ENCODE results near the gene AKT3. TPM values are rescaled to one million over a fixed set of nuclear protein-coding genes. Genes with fewer than 3 reads are reported as not detected.

Gene AKT3
- 10 to 100 TPM; 23.0 to 51.2 (median 46.8) TPM for total RNA-seq

GRCh38 chr1:243850202-243850451 is at the start of gene AKT3:
TSS of gene AKT3 (minus strand) at chr1:243850243. CDS start at chr1:243843170, 7,073 bp downstream.
- WGBS, 2 donors: 0% methylated on average over 6 of the region's 32 CpGs; no CpG with 5 or more reads in 1 of the 2 donors
- TF ChIP-seq POLR2AphosphoS5 (IDR thresholded peaks at IDR 0.05) (no peak), POLR2A (IDR thresholded peaks at IDR 0.05) (no peak), CTCF (IDR thresholded peaks at IDR 0.05) (no peak), EP300 (IDR thresholded peaks at IDR 0.05) (no peak)
- Histone ChIP-seq H3K27me3 (peaks cover 0 to 8% (median 3%) of the 10 kb centered on the region in 4 donors), H3K4me1 (peaks cover 13 to 25% (median 18%) of the 10 kb centered on the region in 4 donors), H3K4me3 (peak within 1 kb of the TSS; percentile 74 to 94 (median 88)), H3K9me3 (no peaks in the 10 kb centered on the region), H3K36me3 (no peaks in the 10 kb centered on the region), H3K27ac (peak within 1 kb of the TSS; percentile 95 to 99 (median 96))
- DNase-seq (peak in 1 of 2 donors; percentile 73), ATAC-seq (ENCODE audit: low FRiP score in 2 of 2) (peak; percentile 71 to 90)

DNA sequence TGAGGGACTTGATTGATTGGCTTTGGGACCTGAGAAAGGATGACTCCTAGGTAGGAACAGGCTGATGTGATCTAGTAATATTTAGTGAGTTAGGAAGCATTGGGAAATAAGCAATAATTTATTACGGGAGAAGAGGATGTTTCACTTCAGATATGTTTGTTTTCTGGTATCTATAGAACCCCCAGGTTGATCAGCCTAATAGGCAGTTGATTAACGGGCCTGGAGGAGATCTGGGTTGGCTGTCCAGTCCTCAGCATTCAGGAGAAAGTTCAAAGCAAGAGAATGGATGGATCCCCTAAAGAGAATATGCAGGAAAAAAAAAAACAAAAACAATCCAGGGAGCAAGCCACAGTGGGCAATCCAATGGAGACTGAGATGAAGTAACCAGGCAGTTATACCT is 48.2 kb upstream of the AKT3 start:
- TF ChIP-seq POLR2AphosphoS5 (IDR thresholded peaks at IDR 0.05): no peak
- no peak for TF ChIP-seq EP300 (IDR thresholded peaks at IDR 0.05)
- TF ChIP-seq CTCF (IDR thresholded peaks at IDR 0.05): no peak
- TF ChIP-seq POLR2A (IDR thresholded peaks at IDR 0.05): no peak
- ATAC-seq (ENCODE audit: low FRiP score in 2 of 2): no peak
- no peaks in the 10 kb centered on the region for H3K27me3 ChIP-seq

DNA sequence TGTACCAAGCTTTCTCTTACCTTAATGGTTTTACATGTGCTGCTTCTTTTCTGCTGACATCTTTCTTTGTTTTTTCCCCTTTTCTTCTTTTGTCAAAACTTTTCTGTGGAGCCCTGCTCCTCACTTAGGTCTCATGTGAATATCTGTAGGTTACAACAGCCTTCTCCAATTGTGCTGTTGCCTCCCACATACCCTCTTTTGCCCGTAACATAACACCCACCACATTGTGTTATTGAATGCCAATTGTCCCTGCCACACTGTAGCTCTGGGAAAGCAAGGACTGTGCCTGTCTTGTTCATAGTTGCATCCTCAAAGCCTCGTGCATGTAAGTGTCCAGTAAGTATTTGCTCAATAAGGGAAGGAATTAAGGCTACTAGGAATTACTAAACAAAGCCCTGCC is 46.3 kb upstream of the AKT3 start:
- no peak for ATAC-seq (ENCODE audit: low FRiP score in 2 of 2)
- H3K27ac ChIP-seq: no peak overlapping the region
- H3K27me3 ChIP-seq: no peaks in the 10 kb centered on the region
- DNase-seq: no peak
- H3K9me3 ChIP-seq: no peaks in the 10 kb centered on the region
- no peak for TF ChIP-seq POLR2AphosphoS5 (IDR thresholded peaks at IDR 0.05)
- TF ChIP-seq POLR2A (IDR thresholded peaks at IDR 0.05): no peak
- TF ChIP-seq EP300 (IDR thresholded peaks at IDR 0.05): no peak
- no peak for TF ChIP-seq CTCF (IDR thresholded peaks at IDR 0.05)
- H3K36me3 ChIP-seq: no peaks in the 10 kb centered on the region
- no peaks in the 10 kb centered on the region for H3K4me1 ChIP-seq
- H3K4me3 ChIP-seq: no peak overlapping the region
- WGBS, 2 donors: 74 to 77% methylated on average over 2 of the region's 2 CpGs

More for the DNA sequence above, 48.2 kb upstream of the AKT3 start:
- WGBS, 2 donors: 75 to 89% methylated on average over 2 of the region's 2 CpGs
- H3K36me3 ChIP-seq: no peaks in the 10 kb centered on the region
- H3K9me3 ChIP-seq: no peaks in the 10 kb centered on the region
- H3K4me1 ChIP-seq: no peaks in the 10 kb centered on the region
- H3K4me3 ChIP-seq: no peak overlapping the region
- DNase-seq: no peak
- H3K27ac ChIP-seq: no peak overlapping the region

DNA sequence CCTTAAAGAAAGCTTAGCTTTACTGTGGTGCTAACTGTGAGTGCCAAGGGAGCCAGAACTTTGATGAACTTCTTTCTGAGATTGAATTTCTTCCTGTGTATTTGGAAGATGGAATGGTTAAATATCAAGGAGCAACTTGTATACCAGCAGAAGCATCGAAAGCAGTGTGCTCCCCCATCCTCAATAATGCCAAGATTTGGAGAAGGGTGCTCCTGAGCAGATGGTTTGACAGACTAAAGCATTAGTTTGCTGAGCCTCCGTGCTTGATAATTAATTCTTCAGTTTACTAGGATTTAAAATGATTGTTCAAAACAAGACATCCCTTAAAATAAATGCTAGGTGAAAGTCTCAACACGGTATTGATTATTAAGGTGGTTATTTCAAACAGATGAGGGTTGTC is 42.4 kb upstream of the AKT3 start:
- TF ChIP-seq EP300 (IDR thresholded peaks at IDR 0.05): no peak
- DNase-seq (no peak), ATAC-seq (ENCODE audit: low FRiP score in 2 of 2) (no peak)
- no peaks in the 10 kb centered on the region for H3K36me3 ChIP-seq
- no peak overlapping the region for H3K4me3 ChIP-seq
- no peak overlapping the region for H3K27ac ChIP-seq
- H3K27me3 ChIP-seq: no peaks in the 10 kb centered on the region
- WGBS, 2 donors: 82 to 83% methylated on average over 3 of the region's 3 CpGs
- H3K9me3 ChIP-seq: no peaks in the 10 kb centered on the region
- no peaks in the 10 kb centered on the region for H3K4me1 ChIP-seq

GRCh38 chr1:243890576-243890975 is 40.5 kb upstream of the AKT3 start:
- Histone ChIP-seq H3K27ac (no peak overlapping the region), H3K9me3 (no peaks in the 10 kb centered on the region), H3K36me3 (no peaks in the 10 kb centered on the region), H3K27me3 (no peaks in the 10 kb centered on the region), H3K4me3 (no peak overlapping the region), H3K4me1 (no peaks in the 10 kb centered on the region)
- TF ChIP-seq EP300 (IDR thresholded peaks at IDR 0.05) (no peak), POLR2A (IDR thresholded peaks at IDR 0.05) (no peak), POLR2AphosphoS5 (IDR thresholded peaks at IDR 0.05) (no peak), CTCF (IDR thresholded peaks at IDR 0.05) (no peak)
- no peak for DNase-seq
- ATAC-seq (ENCODE audit: low FRiP score in 2 of 2): peak in 1 of 2 donors; percentile 28
- 72 to 76% methylated on average over 2 of the region's 2 CpGs for WGBS, 2 donors

Measured in upper lobe of left lung (tissue), 6 donors.